WTC11 (cell line): ENCODE data around the gene GATM.

ENCODE experiments used
- ZNF532 ChIP-seq: fragments of 250-450 bp; sonication (Bioruptor Pico); IDR thresholded peaks from 2 replicates; pipeline ENCODE4 v1.9.0; 2021; ENCODE audit warnings: mild to moderate bottlenecking, borderline replicate concordance
- TF ChIP-seq, protein P1 (sequence below): sonication (generic); formaldehyde crosslinking; conservative IDR thresholded peaks from 2 replicates; pipeline ENCODE4 v1.8.1; 2022; ENCODE audit warnings: mild to moderate bottlenecking, missing genetic modification reagents

DNA sequence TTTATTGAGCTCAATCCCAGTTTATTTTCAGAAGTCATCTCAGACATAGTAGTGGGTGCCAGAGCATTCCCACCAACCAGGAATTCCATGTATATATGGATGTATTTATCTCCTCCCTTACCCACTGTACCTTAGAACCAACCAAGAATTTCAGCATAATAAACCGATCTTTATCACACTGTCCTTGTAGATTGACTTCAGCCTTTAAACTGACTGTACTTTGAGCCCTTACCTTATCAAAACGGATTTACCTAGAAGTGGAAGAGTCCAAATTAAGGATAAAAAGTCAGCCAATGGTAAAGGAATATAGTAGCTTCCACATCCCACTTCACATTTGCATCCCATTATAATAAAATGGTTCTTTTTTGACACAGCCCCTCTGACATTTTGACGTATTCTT lies 37.9 kb downstream of the GATM start:
- TF ChIP-seq ZNF532 (CRISPR knock-in tag): no peak
- TF ChIP-seq, protein P1, sequence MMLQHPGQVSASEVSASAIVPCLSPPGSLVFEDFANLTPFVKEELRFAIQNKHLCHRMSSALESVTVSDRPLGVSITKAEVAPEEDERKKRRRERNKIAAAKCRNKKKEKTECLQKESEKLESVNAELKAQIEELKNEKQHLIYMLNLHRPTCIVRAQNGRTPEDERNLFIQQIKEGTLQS (CRISPR knock-in tag): no peak
